Neuron (in vitro differentiated cells): Measurements from ENCODE around the gene PPP1R13B.

Experiments used
- H2AFZ ChIP-seq: one replicate; pipeline ENCODE4 v1.6.1; 2013; ENCODE audit warnings: low read depth, mild to moderate bottlenecking, inconsistent platforms, low read length, moderate library complexity
- H3K27me3 ChIP-seq: one replicate; pipeline ENCODE4 v1.6.1; 2013; ENCODE audit warnings: low read length; ENCODE audit not compliant: insufficient read depth
- H3K36me3 ChIP-seq: one replicate; pipeline ENCODE4 v1.6.1; 2013; ENCODE audit warnings: low read length; ENCODE audit not compliant: insufficient read depth
- H3K4me1 ChIP-seq: one replicate; pipeline ENCODE4 v1.6.1; 2013; ENCODE audit warnings: low read length; ENCODE audit not compliant: insufficient read depth
- H3K4me3 ChIP-seq: 2 replicates; pipeline ENCODE4 v1.5.1; 2013; ENCODE audit warnings: mild to moderate bottlenecking, low read length, moderate library complexity
- H3K9me3 ChIP-seq: one replicate; pipeline ENCODE4 v1.6.1; 2013; ENCODE audit warnings: low read length

PPP1R13B gene

DNA sequence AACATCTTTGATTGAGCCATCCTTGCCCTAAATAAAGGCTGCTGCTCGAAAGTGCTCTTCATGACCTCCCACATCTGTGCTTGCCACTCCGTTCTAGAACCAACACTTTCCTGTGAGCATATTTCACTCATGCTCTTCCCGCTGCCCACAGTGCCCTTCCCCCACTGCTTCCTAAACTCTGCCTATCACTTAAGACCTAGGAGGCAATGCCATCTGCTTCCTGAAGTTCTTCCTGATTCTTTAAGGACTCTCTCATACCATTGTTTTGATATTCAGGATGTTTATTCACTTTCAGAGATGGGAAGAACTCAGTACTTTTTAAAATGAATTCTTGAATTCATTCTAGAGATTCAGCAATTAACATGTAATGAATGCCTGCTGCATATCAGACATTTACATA, 81.8 kb downstream of the PPP1R13B start:
- H3K9me3 ChIP-seq: peaks cover 2% of the 10 kb centered on the region
- peaks cover 10% of the 10 kb centered on the region for H3K4me1 ChIP-seq
- no peak overlapping the region for H3K4me3 ChIP-seq

GRCh38 chr14:103763730-103764488, 83.5 kb downstream of the PPP1R13B start:
- no peak overlapping the region for H2AFZ ChIP-seq
- no peaks in the 10 kb centered on the region for H3K36me3 ChIP-seq
- H3K4me3 ChIP-seq: no peak overlapping the region
- H3K27me3 ChIP-seq: no peaks in the 10 kb centered on the region
- peaks cover 10% of the 10 kb centered on the region for H3K4me1 ChIP-seq
- H3K9me3 ChIP-seq: peaks cover 2% of the 10 kb centered on the region

More for the DNA sequence above, 81.8 kb downstream of the PPP1R13B start:
- no peaks in the 10 kb centered on the region for H3K36me3 ChIP-seq
- no peak overlapping the region for H2AFZ ChIP-seq
- no peaks in the 10 kb centered on the region for H3K27me3 ChIP-seq

- H3K9me3 ChIP-seq: peaks cover 2% of the 10 kb centered on the region
- H3K27me3 ChIP-seq: no peaks in the 10 kb centered on the region
- no peak overlapping the region for H3K4me3 ChIP-seq
- H2AFZ ChIP-seq: no peak overlapping the region
- no peaks in the 10 kb centered on the region for H3K36me3 ChIP-seq
- peaks cover 10% of the 10 kb centered on the region for H3K4me1 ChIP-seq
These were observed 84.8 kb downstream of the PPP1R13B start for GRCh38 chr14:103762541-103762940.

GRCh38 chr14:103762036-103762435, 85.3 kb downstream of the PPP1R13B start:
- Histone ChIP-seq H3K27me3 (no peaks in the 10 kb centered on the region), H2AFZ (no peak overlapping the region), H3K9me3 (peaks cover 2% of the 10 kb centered on the region), H3K4me3 (no peak overlapping the region), H3K4me1 (peaks cover 10% of the 10 kb centered on the region), H3K36me3 (no peaks in the 10 kb centered on the region)

GRCh38 chr14:103758059-103758776, 89.2 kb downstream of the PPP1R13B start:
- Histone ChIP-seq H3K4me3 (no peak overlapping the region), H3K4me1 (peaks cover 7% of the 10 kb centered on the region), H3K36me3 (no peaks in the 10 kb centered on the region), H2AFZ (no peak overlapping the region), H3K27me3 (no peaks in the 10 kb centered on the region), H3K9me3 (no peaks in the 10 kb centered on the region)

DNA sequence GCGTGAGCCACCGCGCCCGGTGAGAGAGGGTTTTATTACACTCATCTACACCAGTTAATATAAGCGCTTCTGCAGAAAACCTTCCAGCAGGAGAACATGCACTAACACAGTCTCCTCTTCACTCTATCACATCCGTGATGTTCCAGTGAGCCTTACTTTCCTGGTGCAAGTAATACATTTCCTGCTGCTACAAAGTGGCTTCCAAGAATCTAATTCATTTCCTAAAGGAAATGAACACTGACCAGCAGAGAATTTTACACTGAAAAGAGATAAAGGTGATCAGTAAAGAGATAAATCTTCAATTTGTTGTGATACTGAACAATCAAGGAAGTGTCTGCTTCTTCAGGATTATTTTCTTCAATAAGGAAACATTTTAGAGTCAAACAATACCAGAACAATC, 92.3 kb downstream of the PPP1R13B start:
- no peaks in the 10 kb centered on the region for H3K9me3 ChIP-seq
- H3K4me3 ChIP-seq: no peak overlapping the region
- no peak overlapping the region for H2AFZ ChIP-seq
- H3K27me3 ChIP-seq: no peaks in the 10 kb centered on the region
- no peaks in the 10 kb centered on the region for H3K36me3 ChIP-seq
- no peaks in the 10 kb centered on the region for H3K4me1 ChIP-seq

DNA sequence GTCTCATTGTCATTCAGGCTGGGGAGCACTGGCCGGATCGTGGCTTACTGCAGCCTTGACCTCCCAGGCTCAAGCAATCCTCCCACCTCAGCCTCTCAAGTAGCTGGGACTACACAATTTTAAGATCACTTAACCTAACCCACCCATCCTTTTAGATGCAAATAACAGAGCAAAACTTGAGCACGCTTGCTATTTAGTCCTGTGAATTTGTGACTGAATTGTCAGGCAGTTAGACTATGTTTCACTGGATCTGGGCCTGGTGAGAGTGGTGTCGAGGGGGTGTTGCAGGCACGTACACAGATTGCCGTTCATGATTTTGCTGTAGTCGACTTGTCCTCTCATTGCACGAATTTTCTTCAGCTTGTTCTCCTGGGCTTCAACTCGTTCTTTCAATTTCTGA, 93.6 kb downstream of the PPP1R13B start:
- no peaks in the 10 kb centered on the region for H3K9me3 ChIP-seq
- H3K27me3 ChIP-seq: no peaks in the 10 kb centered on the region
- no peaks in the 10 kb centered on the region for H3K4me1 ChIP-seq
- no peak overlapping the region for H2AFZ ChIP-seq
- H3K4me3 ChIP-seq: no peak overlapping the region
- no peaks in the 10 kb centered on the region for H3K36me3 ChIP-seq

DNA sequence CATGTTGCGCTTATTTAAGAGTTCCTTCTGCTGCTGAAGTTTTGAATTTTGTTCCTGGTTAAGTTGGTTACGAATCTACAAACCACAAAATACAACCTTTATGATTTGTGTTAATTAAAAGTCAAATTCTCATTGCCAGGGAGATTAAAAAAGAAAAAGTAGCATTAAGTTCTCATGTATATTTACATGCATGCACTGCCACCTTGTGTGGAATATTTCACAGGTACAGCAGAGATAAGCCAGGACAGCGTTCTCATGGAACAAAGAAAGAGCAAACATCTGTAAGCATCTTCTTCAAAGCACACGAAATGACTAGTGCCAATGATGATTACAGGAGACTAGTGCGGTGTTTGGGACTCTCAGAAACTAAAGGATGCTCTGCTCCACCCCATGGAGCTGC, 97.5 kb downstream of the PPP1R13B start:
- Histone ChIP-seq H3K27me3 (no peaks in the 10 kb centered on the region), H2AFZ (no peak overlapping the region), H3K4me1 (no peaks in the 10 kb centered on the region), H3K4me3 (no peak overlapping the region), H3K9me3 (no peaks in the 10 kb centered on the region), H3K36me3 (no peaks in the 10 kb centered on the region)

- H3K27me3 ChIP-seq: no peaks in the 10 kb centered on the region
- H3K9me3 ChIP-seq: no peaks in the 10 kb centered on the region
- H3K4me1 ChIP-seq: no peaks in the 10 kb centered on the region
- H3K36me3 ChIP-seq: no peaks in the 10 kb centered on the region
- no peak overlapping the region for H3K4me3 ChIP-seq
- H2AFZ ChIP-seq: no peak overlapping the region
These were observed 97.9 kb downstream of the PPP1R13B start for GRCh38 chr14:103749452-103749851.

GRCh38 chr14:103748534-103748857, 98.9 kb downstream of the PPP1R13B start:
- Histone ChIP-seq H3K27me3 (no peaks in the 10 kb centered on the region), H3K9me3 (no peaks in the 10 kb centered on the region), H3K4me3 (no peak overlapping the region), H3K4me1 (no peaks in the 10 kb centered on the region), H3K36me3 (no peaks in the 10 kb centered on the region), H2AFZ (no peak overlapping the region)

DNA sequence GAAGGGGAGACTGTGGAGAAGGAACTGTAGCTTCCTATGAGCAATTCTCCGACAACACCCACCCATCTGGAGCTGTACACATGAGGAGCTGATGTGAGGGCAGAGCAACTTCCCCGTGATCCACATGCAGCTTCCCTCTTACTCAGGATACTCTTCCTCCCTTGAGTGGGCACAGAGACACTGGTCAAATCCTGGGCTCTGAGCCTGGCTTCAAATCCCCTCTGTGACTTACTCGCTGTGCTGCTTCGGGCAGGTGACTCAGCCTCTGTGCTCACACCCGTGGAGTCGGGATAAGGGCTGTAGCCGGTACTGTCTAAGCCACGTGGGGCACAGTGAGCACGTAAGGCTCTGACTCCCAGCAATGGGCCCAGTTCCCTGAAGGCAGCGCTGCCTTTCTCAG, 100.7 kb downstream of the PPP1R13B start:
- no peaks in the 10 kb centered on the region for H3K4me1 ChIP-seq
- H2AFZ ChIP-seq: no peak overlapping the region
- H3K9me3 ChIP-seq: no peaks in the 10 kb centered on the region
- no peaks in the 10 kb centered on the region for H3K27me3 ChIP-seq
- H3K4me3 ChIP-seq: no peak overlapping the region
- no peaks in the 10 kb centered on the region for H3K36me3 ChIP-seq

GRCh38 chr14:103745424-103745823, 102.0 kb downstream of the PPP1R13B start:
- Histone ChIP-seq H3K36me3 (no peaks in the 10 kb centered on the region), H3K27me3 (no peaks in the 10 kb centered on the region), H3K9me3 (no peaks in the 10 kb centered on the region), H2AFZ (no peak overlapping the region), H3K4me1 (no peaks in the 10 kb centered on the region), H3K4me3 (no peak overlapping the region)

GRCh38 chr14:103744621-103745395, 102.6 kb downstream of the PPP1R13B start:
- Histone ChIP-seq H3K4me3 (no peak overlapping the region), H3K27me3 (no peaks in the 10 kb centered on the region), H3K36me3 (peaks cover 4% of the 10 kb centered on the region), H2AFZ (no peak overlapping the region), H3K9me3 (no peaks in the 10 kb centered on the region), H3K4me1 (no peaks in the 10 kb centered on the region)
